Stimulated activated CD8-positive, alpha-beta memory T cell treated with anti-CD3 and anti-CD28 coated beads, Interleukin-2, amount 100 ng/mL, for 48 hours (primary cell): ENCODE data around the gene TRAF3IP1.

Experiments
- DNase-seq, 2 donors: peaks; one replicate each; pipeline ENCODE4 v3.0.0-alpha.2; 2020; ENCODE audit warnings: low read depth in 2 of 2

Gene TRAF3IP1

GRCh38 chr2:238448031-238448955 is 128.0 kb downstream of the TRAF3IP1 start:
- DNase-seq: no peak

GRCh38 chr2:238449241-238449640 is 128.9 kb downstream of the TRAF3IP1 start:
- DNase-seq: no peak

GRCh38 chr2:238449909-238450417 is 129.6 kb downstream of the TRAF3IP1 start:
- DNase-seq: no peak

- no peak for DNase-seq
Observed at GRCh38 chr2:238450440-238450861, 130.1 kb downstream of the TRAF3IP1 start.
